Transverse colon (tissue), 4 donors: ENCODE data around the gene TRIM13. TPM values are rescaled to one million over a fixed set of nuclear protein-coding genes. Genes with fewer than 3 reads are reported as not detected.
A peak's percentile ranks its signal among the peaks of the same experiment; 100 is the strongest.

Experiments
- DNase-seq: peaks from one replicate; pipeline ENCODE4 v3.0.0-alpha.2; 2019
- H3K27ac ChIP-seq, 4 donors: fragments of 200-600 bp; sonication (generic); 2 replicates each; pipeline ENCODE4 v1.5.1; 2016 to 2018; ENCODE audit warnings: inconsistent platforms in 4 of 4
- H3K27me3 ChIP-seq: fragments of 200-600 bp; sonication (generic); 2 replicates; pipeline ENCODE4 v1.5.1; 2017; ENCODE audit warnings: inconsistent platforms
- H3K36me3 ChIP-seq, 4 donors: fragments of 200-600 bp; sonication (generic); 2 replicates each; pipeline ENCODE4 v1.5.1; 2017 to 2019; ENCODE audit warnings: inconsistent platforms in 4 of 4
- H3K4me1 ChIP-seq, 4 donors: fragments of 200-600 bp; sonication (generic); 2 replicates each; pipeline ENCODE4 v1.5.1; 2017 to 2020; ENCODE audit warnings: inconsistent platforms in 4 of 4
- H3K4me3 ChIP-seq, 4 donors: fragments of 200-600 bp; sonication (generic); 1 replicate in 1 of 4; 2 replicates in 3 of 4; pipeline versions ENCODE4 v1.5.1 to v1.6.1; 2017 to 2019; ENCODE audit warnings: inconsistent platforms in 4 of 4
- H3K9me3 ChIP-seq, 2 donors: fragments of 200-600 bp; sonication (generic); 2 replicates each; pipeline ENCODE4 v1.5.1; 2017 to 2019; ENCODE audit warnings: inconsistent platforms in 2 of 2
- EP300 ChIP-seq: sonication (generic); formaldehyde crosslinking; IDR thresholded peaks from one replicate; pipeline ENCODE4 v1.6.1; 2017; ENCODE audit warnings: antibody characterized with exemption, low read depth
- POLR2A ChIP-seq: fragments of 450-650 bp; IDR thresholded peaks from one replicate; pipeline ENCODE4 v1.6.1; 2016; ENCODE audit warnings: antibody characterized with exemption, mild to moderate bottlenecking, moderate library complexity
- POLR2AphosphoS5 ChIP-seq, 3 donors: sonication (generic); formaldehyde crosslinking; IDR thresholded peaks; one replicate each; pipeline ENCODE4 v1.6.1; 2016; ENCODE audit warnings: antibody characterized with exemption in 3 of 3
- WGBS, 2 donors: methylation state at CpG; one replicate each; pipeline ENCODE4 v1.1.5; 2018; ENCODE audit warnings: low coverage in 1 of 2; 5-methylcytosine and 5-hydroxymethylcytosine counted together
- in situ Hi-C, 4 donors: fragments of 200-750 bp; cut with MboI; loops; one replicate each; pipeline versions ENCODE4 v1.15.0 to v1.15.1; 2017; ENCODE audit warnings: low sequenced_read_pairs in 3 of 4, low pct_ligation_motif_present in 1 of 4, low pct_unique_long_range_greater_than_20kb in 1 of 4
- intact Hi-C: fragments of 100-400 bp; cut with DNase I; formaldehyde crosslinking; loops from one replicate; pipeline ENCODE4 v1.15.1; 2023; ENCODE audit warnings: low total_unique reads
- total RNA-seq, 4 donors: library from RNA; depleted of rRNA; stranded (reverse); fragments of >200 nt; gene quantifications; one replicate each; pipeline ENCODE4 v1.1.0, GENCODE V29; 2016
- TF ChIP-seq, protein P1 (sequence below), 5 experiments: fragments of 200-600 bp in 3 of 5; fragments of 450-650 bp in 2 of 5; sonication (generic) in 3 of 5; IDR thresholded peaks; 1 replicate in 2 of 5; 2 replicates in 3 of 5; pipeline ENCODE4 v1.5.1; 2016 to 2017; ENCODE audit warnings: antibody characterized with exemption in 5 of 5, inconsistent platforms in 3 of 5, mild to moderate bottlenecking in 2 of 5, moderate library complexity in 1 of 5

TRIM13 gene
- total RNA-seq, 4 donors from 2014 or later: 5.6 to 30.6 (median 15.0) TPM

DNA sequence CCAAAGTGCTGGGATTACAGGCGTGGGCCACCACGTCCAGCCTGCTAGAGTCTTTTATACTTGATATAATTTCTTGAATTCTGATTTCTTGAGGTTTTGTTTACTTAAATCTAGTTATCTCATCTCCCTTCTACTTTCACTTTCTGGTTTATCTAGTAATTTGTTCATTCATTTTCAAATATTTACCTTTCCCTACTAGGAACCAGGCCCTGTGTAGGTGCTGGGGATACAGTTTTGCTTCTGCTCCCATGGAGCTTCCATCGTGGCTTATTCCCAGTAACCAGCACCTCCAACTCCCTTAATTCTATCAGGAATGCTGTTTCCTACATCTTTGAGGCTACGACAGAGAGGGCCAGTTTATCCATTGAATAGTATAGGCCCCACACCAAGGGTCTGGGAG lies 24.1 kb upstream of the TRIM13 start:
- DNase-seq: no peak
- H3K27me3 ChIP-seq: no peaks in the 10 kb centered on the region
- intact Hi-C loops: no loop called here
- TF ChIP-seq POLR2A: no peak
- TF ChIP-seq EP300: no peak
- no peak for TF ChIP-seq POLR2AphosphoS5 (IDR thresholded peaks at IDR 0.05)
- TF ChIP-seq, protein P1, sequence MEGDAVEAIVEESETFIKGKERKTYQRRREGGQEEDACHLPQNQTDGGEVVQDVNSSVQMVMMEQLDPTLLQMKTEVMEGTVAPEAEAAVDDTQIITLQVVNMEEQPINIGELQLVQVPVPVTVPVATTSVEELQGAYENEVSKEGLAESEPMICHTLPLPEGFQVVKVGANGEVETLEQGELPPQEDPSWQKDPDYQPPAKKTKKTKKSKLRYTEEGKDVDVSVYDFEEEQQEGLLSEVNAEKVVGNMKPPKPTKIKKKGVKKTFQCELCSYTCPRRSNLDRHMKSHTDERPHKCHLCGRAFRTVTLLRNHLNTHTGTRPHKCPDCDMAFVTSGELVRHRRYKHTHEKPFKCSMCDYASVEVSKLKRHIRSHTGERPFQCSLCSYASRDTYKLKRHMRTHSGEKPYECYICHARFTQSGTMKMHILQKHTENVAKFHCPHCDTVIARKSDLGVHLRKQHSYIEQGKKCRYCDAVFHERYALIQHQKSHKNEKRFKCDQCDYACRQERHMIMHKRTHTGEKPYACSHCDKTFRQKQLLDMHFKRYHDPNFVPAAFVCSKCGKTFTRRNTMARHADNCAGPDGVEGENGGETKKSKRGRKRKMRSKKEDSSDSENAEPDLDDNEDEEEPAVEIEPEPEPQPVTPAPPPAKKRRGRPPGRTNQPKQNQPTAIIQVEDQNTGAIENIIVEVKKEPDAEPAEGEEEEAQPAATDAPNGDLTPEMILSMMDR (IDR thresholded peaks at IDR 0.05): no peak
- no peak overlapping the region for H3K4me3 ChIP-seq
- 50 to 75% methylated on average over 2 to 4 of the region's 4 CpGs for WGBS, 2 donors
- H3K9me3 ChIP-seq: no peaks in the 10 kb centered on the region
- peak overlapping the region in 1 of 4 donors; percentile 12 for H3K27ac ChIP-seq
- in situ Hi-C loops: loop anchor here in 3 of 4 donors (10.0 to 25.0 kb wide), 3 partner anchors 552 to 1090 kb away; no protein-coding TSS in a partner anchor
- H3K36me3 ChIP-seq: no peaks in the 10 kb centered on the region
- H3K4me1 ChIP-seq: peaks cover 0 to 9% (median 0%) of the 10 kb centered on the region in 4 donors

DNA sequence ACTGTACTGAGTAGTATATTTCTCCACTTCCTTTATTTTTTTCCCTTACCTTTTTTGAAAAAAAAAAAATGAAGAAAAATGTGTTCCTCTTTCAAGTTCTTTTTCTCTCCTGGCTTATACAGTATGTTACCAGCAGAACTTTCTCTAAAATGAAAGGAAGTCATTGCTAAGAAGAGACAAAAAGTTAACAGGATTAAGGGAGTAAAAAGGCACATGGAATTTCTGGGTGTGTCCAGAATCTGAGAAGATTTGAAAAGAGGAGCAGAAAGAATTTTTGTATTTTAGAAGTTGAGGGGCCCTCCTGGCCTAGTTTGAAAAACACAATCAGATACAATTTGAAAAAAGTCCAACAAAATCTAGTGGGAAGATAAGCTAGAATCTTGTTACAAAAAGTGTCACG lies 21.0 kb upstream of the TRIM13 start:
- WGBS, 2 donors: 83 to 95% methylated on average over 1 of the region's 1 CpG
- no peaks in the 10 kb centered on the region for H3K27me3 ChIP-seq
- no peak overlapping the region for H3K4me3 ChIP-seq
- no peak overlapping the region for H3K27ac ChIP-seq
- TF ChIP-seq, protein P1 (IDR thresholded peaks at IDR 0.05): no peak
- TF ChIP-seq POLR2AphosphoS5 (IDR thresholded peaks at IDR 0.05): no peak
- no peak for TF ChIP-seq POLR2A
- in situ Hi-C loops (loop anchor here (10.0 to 25.0 kb wide), 5 partner anchors 549 to 1086 kb away; partner anchors contain the start of gene RNASEH2B (in 4 of the 4)), intact Hi-C loops (no loop called here)
- no peaks in the 10 kb centered on the region for H3K36me3 ChIP-seq
- peaks cover 0 to 9% (median 0%) of the 10 kb centered on the region in 4 donors for H3K4me1 ChIP-seq
- no peak for DNase-seq
- no peaks in the 10 kb centered on the region for H3K9me3 ChIP-seq

DNA sequence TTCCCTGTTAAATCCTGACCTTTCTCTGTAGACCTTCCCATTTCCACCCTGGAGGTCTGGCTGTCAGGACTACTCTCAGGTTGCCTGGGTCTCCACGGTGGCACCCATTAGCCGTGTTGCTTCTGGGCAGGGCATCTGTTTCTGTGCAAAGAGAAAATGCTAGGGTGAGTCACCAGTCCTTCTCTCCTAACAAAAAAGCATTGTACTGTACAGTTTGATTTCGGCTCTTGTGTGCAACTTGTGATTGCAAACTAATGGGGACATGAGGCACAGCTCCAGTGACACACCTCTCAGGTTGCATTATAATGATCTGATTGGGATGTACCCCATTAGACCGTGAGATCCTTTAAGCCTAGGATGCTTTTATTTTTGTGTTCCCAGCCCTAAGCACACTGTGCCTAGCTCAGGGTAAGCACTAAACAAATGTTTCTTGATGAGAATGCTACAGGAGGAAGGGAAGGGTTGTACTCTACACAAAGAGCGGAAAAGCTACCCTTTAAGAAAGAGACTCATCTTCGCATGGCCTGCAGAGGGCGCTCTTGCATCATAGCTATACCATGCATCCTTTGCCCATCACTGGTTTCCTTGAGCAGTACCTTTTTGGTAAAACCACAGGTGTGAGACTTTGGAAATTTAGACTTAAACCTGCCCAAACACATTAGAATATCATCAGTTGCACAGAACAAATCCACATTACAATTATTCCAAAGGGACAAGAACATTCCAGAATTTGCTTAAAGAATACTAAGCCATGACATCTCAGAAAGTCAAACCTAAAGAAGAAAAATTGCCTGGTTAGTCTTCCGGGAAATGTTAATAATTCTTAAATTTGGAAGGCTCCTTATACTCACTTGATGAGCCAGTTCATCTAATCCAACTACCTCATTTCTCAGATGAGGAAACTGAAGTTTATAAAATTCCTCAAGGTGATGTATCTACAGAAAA lies 20.3 kb upstream of the TRIM13 start:
- peak; percentile 81 for DNase-seq
- no peaks in the 10 kb centered on the region for H3K27me3 ChIP-seq
- WGBS, 2 donors: 36 to 45% methylated on average over 5 to 8 of the region's 8 CpGs
- H3K36me3 ChIP-seq: no peaks in the 10 kb centered on the region
- H3K9me3 ChIP-seq: no peaks in the 10 kb centered on the region
- no peak for TF ChIP-seq POLR2AphosphoS5 (IDR thresholded peaks at IDR 0.05)
- TF ChIP-seq, protein P1 (IDR thresholded peaks at IDR 0.05): peak; percentile 83 to 90 (median 89)
- H3K4me3 ChIP-seq: no peak overlapping the region
- in situ Hi-C loops (loop anchor here (10.0 to 25.0 kb wide), 5 partner anchors 548 to 1086 kb away; partner anchors contain the start of gene RNASEH2B (in 4 of the 4)), intact Hi-C loops (no loop called here)
- no peak overlapping the region for H3K27ac ChIP-seq
- H3K4me1 ChIP-seq: peaks cover 0 to 9% (median 0%) of the 10 kb centered on the region in 4 donors

DNA sequence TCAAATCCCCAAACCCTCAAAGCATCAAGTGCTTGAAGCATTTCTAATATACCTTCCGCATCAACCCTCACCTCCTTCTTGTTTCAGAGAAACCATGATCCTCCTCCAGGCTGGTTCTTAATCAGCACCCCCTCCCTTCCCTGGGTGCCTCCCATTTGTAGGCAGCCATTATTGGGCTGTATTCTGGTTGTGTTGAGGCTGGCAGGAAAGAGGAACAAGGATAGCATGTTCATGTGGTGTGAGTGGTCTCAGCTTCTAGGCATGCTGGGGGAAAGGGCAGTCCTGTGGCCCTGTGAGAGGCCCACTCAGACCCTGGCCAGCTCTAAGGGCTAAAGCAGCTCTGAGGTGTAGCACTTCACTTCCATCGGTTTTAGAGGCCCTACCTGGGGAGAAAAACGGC lies 18.9 kb upstream of the TRIM13 start:
- intact Hi-C loops (no loop called here), in situ Hi-C loops (loop anchor here (10.0 to 25.0 kb wide), 5 partner anchors 547 to 1084 kb away; partner anchors contain the start of gene RNASEH2B (in 4 of the 4))
- Histone ChIP-seq H3K27me3 (no peaks in the 10 kb centered on the region), H3K4me3 (no peak overlapping the region), H3K4me1 (peaks cover 0 to 2% (median 0%) of the 10 kb centered on the region in 4 donors), H3K36me3 (no peaks in the 10 kb centered on the region), H3K9me3 (no peaks in the 10 kb centered on the region), H3K27ac (no peak overlapping the region)
- no peak for DNase-seq
- TF ChIP-seq, protein P1 (IDR thresholded peaks at IDR 0.05): no peak
- TF ChIP-seq POLR2A (no peak), EP300 (no peak), POLR2AphosphoS5 (IDR thresholded peaks at IDR 0.05) (no peak)
- WGBS, 2 donors: 97% methylated on average over 3 of the region's 3 CpGs; no CpG with 5 or more reads in 1 of the 2 donors
